ENCODE measurements around the gene CCL27. TPM values are rescaled to one million over a fixed set of nuclear protein-coding genes. Genes with fewer than 3 reads are reported as not detected.

The CCL27 gene
- total and polyA plus RNA-seq, 7 experiments from 2014 or later: not detected

- POLR2A ChIA-PET: interaction anchor here (0.8 to 2.2 kb wide), 2 partner anchors 10 to 14 kb away, joined by 3 to 6 read pairs; partner anchors contain the start of gene ARID3C
- CTCF ChIA-PET: interaction anchor here (1.0 to 7.5 kb wide), 3 partner anchors 11 to 20 kb away, joined by 3 to 98 read pairs (median 6); partner anchors contain the start of gene SIGMAR1
- ATAC-seq (no peak), DNase-seq (no peak)
- Mint-ChIP-seq H3K36me3 (peaks cover 7 to 30% (median 11%) of the 10 kb centered on the region in 5 donors), H3K27ac (no peak overlapping the region), H3K4me1 (peaks cover 20 to 39% (median 35%) of the 10 kb centered on the region in 7 donors), H3K9me3 (peaks cover 0 to 1% (median 0%) of the 10 kb centered on the region in 11 donors), H3K27me3 (no peaks in the 10 kb centered on the region), H3K4me3 (no peak overlapping the region)
- Histone ChIP-seq H3K36me3 (ENCODE audit: control insufficient read depth in 2 of 3, insufficient read depth in 3 of 3, low read length in 3 of 3) (peaks cover 0 to 53% (median 0%) of the 10 kb centered on the region in 3 experiments), H3K27me3 (ENCODE audit: control insufficient read depth in 2 of 2, insufficient read depth in 2 of 2, low read length in 2 of 2) (no peaks in the 10 kb centered on the region), H3K9me3 (ENCODE audit: control insufficient read depth in 2 of 3, low read length in 3 of 3) (no peaks in the 10 kb centered on the region), H3K4me1 (ENCODE audit: control insufficient read depth in 2 of 2, insufficient read depth in 2 of 2, low read length in 2 of 2) (peaks cover 17 to 29% of the 10 kb centered on the region in 2 donors), H3K4me3 (ENCODE audit: low read length) (no peak overlapping the region), H3K27ac (ENCODE audit: low read depth, low read length) (no peak overlapping the region)
- intact Hi-C loops (cut with micrococcal nuclease): loop anchor here in 1 of 2 donors (10.0 kb wide), 2 partner anchors 370 to 440 kb away; partner anchors contain the start of genes DNAJB5 and UBAP1
Measured at GRCh38 chr9:34615132-34615531, 47.3 kb downstream of the CCL27 start.

- intact Hi-C loops (cut with micrococcal nuclease): loop anchor here (1.0 to 10.0 kb wide), 15 partner anchors 7 to 796 kb away; partner anchors contain the start of genes DCTN3 (in 2 of the 2), DNAI1 (in 2 of the 2), ENHO (in 2 of the 2) and FAM219A (in 2 of the 2)
- Mint-ChIP-seq H3K4me3 (peak overlapping the region; percentile 84 to 96 (median 90)), H3K4me1 (peaks cover 6 to 28% (median 21%) of the 10 kb centered on the region in 7 donors), H3K9me3 (peaks cover 0 to 1% (median 0%) of the 10 kb centered on the region in 11 donors), H3K36me3 (peaks cover 7 to 26% (median 11%) of the 10 kb centered on the region in 5 donors), H3K27me3 (no peaks in the 10 kb centered on the region), H3K27ac (peak overlapping the region; percentile 78 to 96 (median 92))
- H3K4me3 ChIP-seq (ENCODE audit: low read length): peak overlapping the region; percentile 89
- peak overlapping the region; percentile 87 for H3K27ac ChIP-seq (ENCODE audit: low read depth, low read length)
- peaks cover 0 to 43% (median 0%) of the 10 kb centered on the region in 3 experiments for H3K36me3 ChIP-seq (ENCODE audit: control insufficient read depth in 2 of 3, insufficient read depth in 3 of 3, low read length in 3 of 3)
- POLR2A ChIA-PET: interaction anchor here (0.7 to 3.9 kb wide), 11 partner anchors 7 to 1326 kb away, joined by 3 to 55 read pairs (median 4); partner anchors contain the start of genes DCTN3, DNAI1, FAM219A and SIGMAR1
- no peaks in the 10 kb centered on the region for H3K9me3 ChIP-seq (ENCODE audit: control insufficient read depth in 2 of 3, low read length in 3 of 3)
- no peaks in the 10 kb centered on the region for H3K27me3 ChIP-seq (ENCODE audit: control insufficient read depth in 2 of 2, insufficient read depth in 2 of 2, low read length in 2 of 2)
- ATAC-seq (peak; percentile 58), DNase-seq (peak; percentile 40 to 75 (median 62))
- peaks cover 10 to 17% of the 10 kb centered on the region in 2 donors for H3K4me1 ChIP-seq (ENCODE audit: control insufficient read depth in 2 of 2, insufficient read depth in 2 of 2, low read length in 2 of 2)
- CTCF ChIA-PET: interaction anchor here (0.7 to 7.5 kb wide), 6 partner anchors 22 to 279 kb away, joined by 3 to 98 read pairs (median 3); partner anchors contain the start of genes GALT and SIGMAR1
Measured at GRCh38 chr9:34612788-34613390, 49.6 kb downstream of the CCL27 start.

Other genes with a start within 250 kb of the CCL27 start
- gene FAM219A, start 204.1 kb downstream of the CCL27 start, total RNA-seq: 10 to 100 TPM; 12.3 to 14.6 (median 13.4) TPM
- gene FAM219A, start 204.1 kb downstream of the CCL27 start, polyA plus RNA-seq: 1 to 10 TPM in 1 of 2 donors, under 1 TPM in 1; 0.67 to 1.3 TPM
- not detected for gene DNAI1, start 203.9 kb downstream of the CCL27 start, total RNA-seq
- gene DNAI1, start 203.9 kb downstream of the CCL27 start, polyA plus RNA-seq: not detected
- gene ENHO, start 139.7 kb downstream of the CCL27 start, total RNA-seq: 1 to 10 TPM in 1 of 5 experiments, under 1 TPM in 1, not detected in 3; 0.56 to 1.9 TPM
- gene ENHO, start 139.7 kb downstream of the CCL27 start, polyA plus RNA-seq: under 1 TPM in 1 of 2 donors, not detected in 1; 0.21 TPM
- gene CNTFR, start 72.9 kb downstream of the CCL27 start, total RNA-seq: not detected
- gene CNTFR, start 72.9 kb downstream of the CCL27 start, polyA plus RNA-seq: not detected
- gene RPP25L, start 50.6 kb downstream of the CCL27 start, total RNA-seq: 10 to 100 TPM in 4 of 5 experiments, 1 to 10 TPM in 1; 8.8 to 27.3 (median 25.1) TPM
- 10 to 100 TPM; 48.5 to 58.2 TPM for gene RPP25L, start 50.6 kb downstream of the CCL27 start, polyA plus RNA-seq
- 100 to 1,000 TPM in 1 of 5 experiments, 10 to 100 TPM in 4; 55.6 to 110 (median 73.0) TPM for gene DCTN3, start 42.2 kb downstream of the CCL27 start, total RNA-seq
- gene DCTN3, start 42.2 kb downstream of the CCL27 start, polyA plus RNA-seq: 100 to 1,000 TPM; 125 to 129 TPM
- under 1 TPM in 2 of 5 experiments, not detected in 3; 0.27 to 0.36 TPM for gene ARID3C, start 33.6 kb downstream of the CCL27 start, total RNA-seq
- not detected for gene ARID3C, start 33.6 kb downstream of the CCL27 start, polyA plus RNA-seq
- 10 to 100 TPM; 20.7 to 63.8 (median 46.0) TPM for gene SIGMAR1, start 24.9 kb downstream of the CCL27 start, total RNA-seq
- 100 to 1,000 TPM in 1 of 2 donors, 10 to 100 TPM in 1; 93.5 to 102 TPM for gene SIGMAR1, start 24.9 kb downstream of the CCL27 start, polyA plus RNA-seq
- 100 to 1,000 TPM; 126 to 217 (median 162) TPM for gene GALT, start 16.0 kb downstream of the CCL27 start, total RNA-seq
- gene GALT, start 16.0 kb downstream of the CCL27 start, polyA plus RNA-seq: 10 to 100 TPM; 57.6 to 59.1 TPM
- gene IL11RA, start 10.5 kb downstream of the CCL27 start, total RNA-seq: 100 to 1,000 TPM in 4 of 5 experiments, 10 to 100 TPM in 1; 81.7 to 185 (median 144) TPM
- gene IL11RA, start 10.5 kb downstream of the CCL27 start, polyA plus RNA-seq: 1 to 10 TPM; 8.5 to 8.6 TPM
- not detected for gene CCL19, start 28.6 kb upstream of the CCL27 start, total RNA-seq
- not detected for gene CCL19, start 28.6 kb upstream of the CCL27 start, polyA plus RNA-seq
- not detected for gene CCL21, start 47.5 kb upstream of the CCL27 start, total RNA-seq
- gene CCL21, start 47.5 kb upstream of the CCL27 start, polyA plus RNA-seq: not detected